HepG2 (cell line): ENCODE results near the gene DHX16. TPM values are rescaled to one million over a fixed set of nuclear protein-coding genes. Genes with fewer than 3 reads are reported as not detected.

Experiments
- CHD4 ChIP-seq: fragments of 200-600 bp; sonication (generic); IDR thresholded peaks from 2 replicates; pipeline ENCODE4 v1.7.0; 2017; ENCODE audit warnings: mild to moderate bottlenecking, low read length, borderline replicate concordance
- CREBL2 ChIP-seq: sonication (generic); formaldehyde crosslinking; IDR thresholded peaks from 2 replicates; pipeline ENCODE4 v1.8.1; 2023; ENCODE audit warnings: missing genetic modification reagents, mild to moderate bottlenecking, borderline replicate concordance
- HNRNPUL1 ChIP-seq: fragments of 200-400 bp; formaldehyde crosslinking; IDR thresholded peaks from 2 replicates; pipeline ENCODE4 v1.6.1; 2017; ENCODE audit warnings: low read depth, mild to moderate bottlenecking, low read length, moderate library complexity
- HOXD1 ChIP-seq: sonication (generic); formaldehyde crosslinking; IDR thresholded peaks from 2 replicates; pipeline ENCODE4 v1.5.0; 2020; ENCODE audit warnings: missing genetic modification reagents
- KLF12 ChIP-seq: sonication (generic); formaldehyde crosslinking; IDR thresholded peaks from 2 replicates; pipeline ENCODE4 v1.4.0; 2020; ENCODE audit warnings: missing genetic modification reagents, borderline replicate concordance
- KLF9 ChIP-seq: IDR thresholded peaks from 2 replicates; pipeline ENCODE4 v1.6.1; 2016; ENCODE audit warnings: low read depth
- KMT2A ChIP-seq: sonication (generic); formaldehyde crosslinking; IDR thresholded peaks from 2 replicates; pipeline ENCODE4 v1.4.0; 2020; ENCODE audit warnings: missing genetic modification reagents
- MAF1 ChIP-seq: sonication (generic); formaldehyde crosslinking; IDR thresholded peaks from 2 replicates; pipeline ENCODE4 v1.5.0; 2020; ENCODE audit warnings: missing genetic modification reagents, borderline replicate concordance
- TMF1 ChIP-seq: sonication (generic); formaldehyde crosslinking; IDR thresholded peaks from 2 replicates; pipeline ENCODE4 v1.8.1; 2022; ENCODE audit warnings: low read depth, missing genetic modification reagents
- ZFP36 ChIP-seq: fragments of 150-350 bp; IDR thresholded peaks from 2 replicates; pipeline ENCODE4 v1.6.1; 2018; ENCODE audit warnings: borderline replicate concordance, low read length, low read depth; ENCODE audit not compliant: partially characterized antibody
- ZFY ChIP-seq: sonication (generic); formaldehyde crosslinking; IDR thresholded peaks from 2 replicates; pipeline ENCODE4 v1.4.0; 2020; ENCODE audit warnings: missing genetic modification reagents
- ZKSCAN8 ChIP-seq: IDR thresholded peaks from 2 replicates; pipeline ENCODE4 v1.6.1; 2016; ENCODE audit warnings: borderline replicate concordance, missing genetic modification reagents, missing compliant biosample characterization
- ZMAT3 ChIP-seq: sonication (generic); formaldehyde crosslinking; conservative IDR thresholded peaks from 2 replicates; pipeline ENCODE4 v1.7.0; 2021; ENCODE audit warnings: missing genetic modification reagents
- ZNF20 ChIP-seq: sonication (generic); formaldehyde crosslinking; IDR thresholded peaks from 2 replicates; pipeline ENCODE4 v1.4.0; 2020; ENCODE audit warnings: mild to moderate bottlenecking, moderate library complexity, missing genetic modification reagents
- ZNF230 ChIP-seq: sonication (generic); formaldehyde crosslinking; IDR thresholded peaks from 2 replicates; pipeline ENCODE4 v1.4.0; 2020; ENCODE audit warnings: mild to moderate bottlenecking, missing genetic modification reagents
- ZNF335 ChIP-seq: sonication (generic); formaldehyde crosslinking; IDR thresholded peaks from 2 replicates; pipeline ENCODE4 v1.4.0; 2020; ENCODE audit warnings: missing genetic modification reagents
- ZNF546 ChIP-seq: sonication (generic); formaldehyde crosslinking; conservative IDR thresholded peaks from 2 replicates; pipeline ENCODE4 v1.8.1; 2023; ENCODE audit warnings: mild to moderate bottlenecking, missing genetic modification reagents
- ZNF556 ChIP-seq: sonication (generic); formaldehyde crosslinking; IDR thresholded peaks from 2 replicates; pipeline ENCODE4 v1.4.0; 2020; ENCODE audit warnings: mild to moderate bottlenecking, missing genetic modification reagents, borderline replicate concordance
- ZNF576 ChIP-seq: sonication (generic); formaldehyde crosslinking; IDR thresholded peaks from 2 replicates; pipeline ENCODE4 v1.4.0; 2020; ENCODE audit warnings: mild to moderate bottlenecking, missing genetic modification reagents
- ZNF580 ChIP-seq: IDR thresholded peaks from 2 replicates; pipeline ENCODE4 v1.6.1; 2016; ENCODE audit warnings: low read depth, borderline replicate concordance
- ZNF749 ChIP-seq: sonication (generic); formaldehyde crosslinking; IDR thresholded peaks from 2 replicates; pipeline ENCODE4 v1.8.0; 2022; ENCODE audit warnings: mild to moderate bottlenecking, missing genetic modification reagents, moderate library complexity, borderline replicate concordance
- ZNF777 ChIP-seq: sonication (generic); formaldehyde crosslinking; IDR thresholded peaks from 2 replicates; pipeline ENCODE4 v1.4.0; 2020; ENCODE audit warnings: missing genetic modification reagents
- ZNF780A ChIP-seq: sonication (generic); formaldehyde crosslinking; IDR thresholded peaks from 2 replicates; pipeline ENCODE4 v1.8.0; 2022; ENCODE audit warnings: mild to moderate bottlenecking, missing genetic modification reagents, moderate library complexity
- ZNF878 ChIP-seq: sonication (generic); formaldehyde crosslinking; IDR thresholded peaks from 2 replicates; pipeline ENCODE4 v1.8.1; 2023; ENCODE audit warnings: mild to moderate bottlenecking, missing genetic modification reagents, moderate library complexity
- polyA plus RNA-seq, 8 experiments: library from polyadenylated mRNA; depleted of rRNA in 3 of 8; stranded (reverse) in 7 of 8; unstranded in 1 of 8; fragments of >200 nt; fragmentation: Illumina TruSeq in 4 of 8; extraction: Trizol in 4 of 8; gene quantifications; 2 replicates each; pipeline versions ENCODE4 v1.2.1 to v1.2.3, GENCODE V29; 2011 to 2016; ENCODE audit warnings: low read depth in 4 of 8, missing spikeins in 1 of 8, mixed read lengths in 1 of 8; ENCODE audit not compliant: insufficient read depth in 1 of 8
- total RNA-seq, 5 experiments: library from RNA; depleted of rRNA; stranded (reverse); fragments of >200 nt; fragmentation: Illumina TruSeq; extraction: Trizol; gene quantifications; 2 replicates each; pipeline ENCODE4 v1.2.3, GENCODE V29; 2016; ENCODE audit warnings: low read depth in 1 of 5
- TF ChIP-seq, protein P1 (sequence below): sonication (generic); formaldehyde crosslinking; IDR thresholded peaks from 2 replicates; pipeline ENCODE4 v1.4.0; 2020; ENCODE audit warnings: missing genetic modification reagents
- TF ChIP-seq, protein P2 (sequence below): IDR thresholded peaks from 2 replicates; pipeline ENCODE4 v1.6.1; 2016; ENCODE audit warnings: missing compliant biosample characterization, missing genetic modification reagents, borderline replicate concordance

The DHX16 gene
- total and polyA plus RNA-seq, 2 of the 13 experiments (the other 11 are each of a cell fraction or from before 2014, with no cell fraction given), result 57.0 to 58.5 TPM

- TF ChIP-seq, protein P1, sequence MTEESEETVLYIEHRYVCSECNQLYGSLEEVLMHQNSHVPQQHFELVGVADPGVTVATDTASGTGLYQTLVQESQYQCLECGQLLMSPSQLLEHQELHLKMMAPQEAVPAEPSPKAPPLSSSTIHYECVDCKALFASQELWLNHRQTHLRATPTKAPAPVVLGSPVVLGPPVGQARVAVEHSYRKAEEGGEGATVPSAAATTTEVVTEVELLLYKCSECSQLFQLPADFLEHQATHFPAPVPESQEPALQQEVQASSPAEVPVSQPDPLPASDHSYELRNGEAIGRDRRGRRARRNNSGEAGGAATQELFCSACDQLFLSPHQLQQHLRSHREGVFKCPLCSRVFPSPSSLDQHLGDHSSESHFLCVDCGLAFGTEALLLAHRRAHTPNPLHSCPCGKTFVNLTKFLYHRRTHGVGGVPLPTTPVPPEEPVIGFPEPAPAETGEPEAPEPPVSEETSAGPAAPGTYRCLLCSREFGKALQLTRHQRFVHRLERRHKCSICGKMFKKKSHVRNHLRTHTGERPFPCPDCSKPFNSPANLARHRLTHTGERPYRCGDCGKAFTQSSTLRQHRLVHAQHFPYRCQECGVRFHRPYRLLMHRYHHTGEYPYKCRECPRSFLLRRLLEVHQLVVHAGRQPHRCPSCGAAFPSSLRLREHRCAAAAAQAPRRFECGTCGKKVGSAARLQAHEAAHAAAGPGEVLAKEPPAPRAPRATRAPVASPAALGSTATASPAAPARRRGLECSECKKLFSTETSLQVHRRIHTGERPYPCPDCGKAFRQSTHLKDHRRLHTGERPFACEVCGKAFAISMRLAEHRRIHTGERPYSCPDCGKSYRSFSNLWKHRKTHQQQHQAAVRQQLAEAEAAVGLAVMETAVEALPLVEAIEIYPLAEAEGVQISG (CRISPR knock-in tag), result peak; percentile 96
- TF ChIP-seq KLF9 (CRISPR knock-in tag), result peak; percentile 94
- TF ChIP-seq, protein P2, sequence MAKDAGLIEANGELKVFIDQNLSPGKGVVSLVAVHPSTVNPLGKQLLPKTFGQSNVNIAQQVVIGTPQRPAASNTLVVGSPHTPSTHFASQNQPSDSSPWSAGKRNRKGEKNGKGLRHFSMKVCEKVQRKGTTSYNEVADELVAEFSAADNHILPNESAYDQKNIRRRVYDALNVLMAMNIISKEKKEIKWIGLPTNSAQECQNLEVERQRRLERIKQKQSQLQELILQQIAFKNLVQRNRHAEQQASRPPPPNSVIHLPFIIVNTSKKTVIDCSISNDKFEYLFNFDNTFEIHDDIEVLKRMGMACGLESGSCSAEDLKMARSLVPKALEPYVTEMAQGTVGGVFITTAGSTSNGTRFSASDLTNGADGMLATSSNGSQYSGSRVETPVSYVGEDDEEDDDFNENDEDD (CRISPR knock-in tag), result peak; percentile 54; the same call in 1 of the 2 replicates
- peak; percentile 93 for TF ChIP-seq ZFY
- TF ChIP-seq KLF12, result peak; percentile 86; the same call in 1 of the 2 replicates
- no peak for TF ChIP-seq ZFP36
- TF ChIP-seq HNRNPUL1, result no peak
- 0 out of 2 replicates have a peak, but pooled peaks have one; percentile 35 for TF ChIP-seq ZNF878 (CRISPR knock-in tag)
- no peak for TF ChIP-seq ZNF20 (CRISPR knock-in tag)
- peak; percentile 43; the same call in 1 of the 2 replicates for TF ChIP-seq ZKSCAN8
- TF ChIP-seq ZNF546 (CRISPR knock-in tag), result no peak
- peak; percentile 27; the same call in 1 of the 2 replicates for TF ChIP-seq ZNF749
- TF ChIP-seq ZNF580 (CRISPR knock-in tag), result peak; percentile 95
- TF ChIP-seq ZMAT3 (CRISPR knock-in tag), result no peak
- no peak for TF ChIP-seq ZNF777 (CRISPR knock-in tag)
- peak; percentile 88; the same call in 1 of the 2 replicates for TF ChIP-seq ZNF230 (CRISPR knock-in tag)
- TF ChIP-seq HOXD1 (CRISPR knock-in tag), result no peak; the same call in 1 of the 2 replicates
- TF ChIP-seq ZNF780A (CRISPR knock-in tag), result no peak
- peak; percentile 79 for TF ChIP-seq ZNF335 (CRISPR knock-in tag)
- peak; percentile 56; the same call in 1 of the 2 replicates for TF ChIP-seq KMT2A (CRISPR knock-in tag)
- TF ChIP-seq CHD4, result no peak
- TF ChIP-seq ZNF556, result peak; percentile 91; the same call in 1 of the 2 replicates
- no peak for TF ChIP-seq TMF1 (CRISPR knock-in tag)
- no peak for TF ChIP-seq ZNF576 (CRISPR knock-in tag)
- 0 out of 2 replicates have a peak, but pooled peaks have one; percentile 36 for TF ChIP-seq CREBL2 (CRISPR knock-in tag)
- peak; percentile 93 for TF ChIP-seq MAF1
Observed at GRCh38 chr6:30626484-30627366, 46.1 kb downstream of the DHX16 start, which contains the start of gene ATAT1 (continued).
